IMR-90 (cell line): ENCODE results near the gene CDH13. TPM values are rescaled to one million over a fixed set of nuclear protein-coding genes. Genes with fewer than 3 reads are reported as not detected.

ENCODE experiments used
- ATAC-seq: fragments of 200-7000 bp; cut with Tn5 transposase; 2 replicates; pipeline ENCODE4 v1.9.1; 2020; ENCODE audit warnings: low read depth, mild to moderate bottlenecking, moderate library complexity
- BruUV-seq: library from RNA; stranded (reverse); fragments of 400-500 nt; replicated peaks from 2 replicates; lab custom pipeline; 2021; lab: Mats Ljungman, UMichigan
- CTCF ChIA-PET: fragments of 300-600 bp; formaldehyde crosslinking; extraction: SDS; loops from one replicate; lab custom pipeline; 2021; ENCODE audit warnings: antibody characterized with exemption; lab: Yijun Ruan, JAX
- POLR2A ChIA-PET: fragments of 300-600 bp; sonication (Branson Sonifier 250); formaldehyde crosslinking; loops from one replicate; lab custom pipeline; 2022; ENCODE audit warnings: antibody characterized with exemption; ENCODE audit not compliant: unreplicated experiment; lab: Charles Lee
- DNase-seq: peaks from one replicate; pipeline ENCODE4 v3.0.0; 2013
- H2AFZ ChIP-seq: replicated peaks from 2 replicates; pipeline ENCODE3; 2013; ENCODE audit warnings: low read length, mild to moderate bottlenecking; ENCODE audit not compliant: poor library complexity
- H2AK5ac ChIP-seq: 2 replicates; pipeline ENCODE4 v1.6.1; 2013; ENCODE audit warnings: low read depth, low read length, inconsistent platforms
- H2AK9ac ChIP-seq: replicated peaks from 2 replicates; pipeline ENCODE3; 2013; ENCODE audit warnings: mild to moderate bottlenecking, low read depth, low read length, moderate library complexity; ENCODE audit not compliant: poor library complexity
- H2BK120ac ChIP-seq: 2 replicates; pipeline ENCODE4 v1.6.1; 2013; ENCODE audit warnings: low read depth, low read length, inconsistent platforms
- H2BK15ac ChIP-seq: 3 replicates; pipeline ENCODE4 v1.6.1; 2013; ENCODE audit warnings: low read depth, low read length, inconsistent platforms
- H2BK20ac ChIP-seq: 2 replicates; pipeline ENCODE4 v1.6.1; 2013; ENCODE audit warnings: low read depth, mild to moderate bottlenecking, inconsistent platforms, low read length, moderate library complexity
- H2BK5ac ChIP-seq: 2 replicates; pipeline ENCODE4 v1.6.1; 2013; ENCODE audit warnings: mild to moderate bottlenecking, low read depth, low read length, inconsistent platforms; ENCODE audit not compliant: poor library complexity, severe bottlenecking
- H3K14ac ChIP-seq: replicated peaks from 2 replicates; pipeline ENCODE4 v1.6.1; 2013; ENCODE audit warnings: low read depth, low read length, inconsistent platforms
- H3K18ac ChIP-seq: 2 replicates; pipeline ENCODE4 v1.6.1; 2013; ENCODE audit warnings: low read depth, low read length, control low read depth
- H3K23ac ChIP-seq: 2 replicates; pipeline ENCODE4 v1.6.1; 2013; ENCODE audit warnings: low read depth, low read length, inconsistent platforms
- H3K27ac ChIP-seq: 2 replicates; pipeline ENCODE4 v1.5.1; 2013; ENCODE audit warnings: mild to moderate bottlenecking, control low read depth, low read length; ENCODE audit not compliant: insufficient read depth
- H3K27me3 ChIP-seq: 2 replicates; pipeline ENCODE4 v1.6.1; 2013; ENCODE audit warnings: low read length; ENCODE audit not compliant: control insufficient read depth, insufficient read depth
- H3K36me3 ChIP-seq: 2 replicates; pipeline ENCODE4 v1.6.1; 2013; ENCODE audit warnings: low read length, mixed read lengths; ENCODE audit not compliant: control insufficient read depth, insufficient read depth
- H3K4ac ChIP-seq: 2 replicates; pipeline ENCODE4 v1.6.1; 2013; ENCODE audit warnings: low read depth, low read length, inconsistent platforms
- H3K4me1 ChIP-seq: 2 replicates; pipeline ENCODE4 v1.6.1; 2013; ENCODE audit warnings: low read length, mixed read lengths; ENCODE audit not compliant: control insufficient read depth, insufficient read depth
- H3K4me2 ChIP-seq: 2 replicates; pipeline ENCODE4 v1.6.1; 2013; ENCODE audit warnings: low read depth, mild to moderate bottlenecking, control low read depth, low read length, moderate library complexity
- H3K4me3 ChIP-seq: 2 replicates; pipeline ENCODE4 v1.5.1; 2013; ENCODE audit warnings: low read depth, mild to moderate bottlenecking, control low read depth, low read length, moderate library complexity; ENCODE audit not compliant: insufficient read depth
- H3K56ac ChIP-seq: 2 replicates; pipeline ENCODE4 v1.6.1; 2013; ENCODE audit warnings: low read length, inconsistent platforms; ENCODE audit not compliant: insufficient read depth; ENCODE audit errors: extremely low read depth
- H3K79me1 ChIP-seq, 2 experiments: 2 replicates each; pipeline ENCODE4 v1.6.1; 2013; ENCODE audit warnings: low read length in 2 of 2, inconsistent platforms in 1 of 2, low read depth in 1 of 2
- H3K9ac ChIP-seq: 2 replicates; pipeline ENCODE4 v1.6.1; 2013; ENCODE audit warnings: low read depth, low read length, control low read depth
- H3K9me1 ChIP-seq: 2 replicates; pipeline ENCODE4 v1.6.1; 2013; ENCODE audit warnings: low read length, inconsistent platforms; ENCODE audit not compliant: insufficient read depth
- H3K9me3 ChIP-seq: 2 replicates; pipeline ENCODE4 v1.6.1; 2013; ENCODE audit warnings: low read length; ENCODE audit not compliant: control insufficient read depth, insufficient read depth
- H4K20me1 ChIP-seq: 2 replicates; pipeline ENCODE4 v1.6.1; 2013; ENCODE audit warnings: low read length, inconsistent platforms; ENCODE audit not compliant: insufficient read depth
- H4K5ac ChIP-seq: 2 replicates; pipeline ENCODE4 v1.6.1; 2013; ENCODE audit warnings: mild to moderate bottlenecking, low read depth, low read length, control low read depth
- H4K8ac ChIP-seq, 2 experiments: 2 replicates each; pipeline ENCODE4 v1.6.1; 2013; ENCODE audit warnings: low read depth in 2 of 2, low read length in 2 of 2, control low read depth in 1 of 2, inconsistent platforms in 1 of 2
- H4K91ac ChIP-seq: 2 replicates; pipeline ENCODE4 v1.6.1; 2013; ENCODE audit warnings: low read depth, low read length, inconsistent platforms; ENCODE audit not compliant: insufficient read depth
- MAFK ChIP-seq: IDR thresholded peaks from 2 replicates; pipeline ENCODE4 v1.6.1; 2012; ENCODE audit warnings: low read depth, low read length, improper control_type of control experiment
- MXI1 ChIP-seq: IDR thresholded peaks from 2 replicates; pipeline ENCODE4 v1.6.1; 2012; ENCODE audit warnings: low read depth, mild to moderate bottlenecking, low read length, moderate library complexity, borderline replicate concordance
- RAD21 ChIP-seq: IDR thresholded peaks from 2 replicates; pipeline ENCODE4 v1.6.1; 2012; ENCODE audit warnings: low read length, improper control_type of control experiment
- WGBS, 2 experiments: methylation state at CpG; one replicate each; pipeline versions ENCODE4 v1.1.5 to v1.1.7; 2013; ENCODE audit warnings: missing lambda C conversion rate in 2 of 2; ENCODE audit not compliant: insufficient read length in 1 of 2; ENCODE audit errors: extremely low coverage in 2 of 2; 5-methylcytosine and 5-hydroxymethylcytosine counted together
- dilution Hi-C: fragments of 300-500 bp; cut with HindIII; formaldehyde crosslinking; loops from one replicate; pipeline ENCODE4 v1.14.3; 2018; ENCODE audit warnings: low sequenced_read_pairs; ENCODE audit not compliant: unreplicated experiment
- in situ Hi-C: fragments of 300-500 bp; cut with MboI; formaldehyde crosslinking; loops from 3 replicates; pipeline ENCODE4 v1.14.3; 2019; ENCODE audit warnings: low sequenced_read_pairs, inconsistent platforms, mixed read lengths
- intact Hi-C: fragments of 100-400 bp; cut with micrococcal nuclease; formaldehyde crosslinking; loops from 2 replicates; pipeline ENCODE4 v1.10.0; 2022
- polyA plus RNA-seq, 3 experiments: library from polyadenylated mRNA; depleted of rRNA; stranded (reverse); fragments of >200 nt; gene quantifications; 2 replicates each; pipeline ENCODE4 v1.2.3, GENCODE V29; 2012; ENCODE audit warnings: low replicate concordance in 1 of 3
- total RNA-seq: library from RNA; depleted of rRNA; stranded (reverse); fragments of >200 nt; gene quantifications from 2 replicates; pipeline ENCODE4 v1.2.3, GENCODE V29; 2012

The CDH13 gene
- total and polyA plus RNA-seq, 2 of the 4 experiments (the other 2 are of a cell fraction): 61.6 to 74.7 TPM

DNA sequence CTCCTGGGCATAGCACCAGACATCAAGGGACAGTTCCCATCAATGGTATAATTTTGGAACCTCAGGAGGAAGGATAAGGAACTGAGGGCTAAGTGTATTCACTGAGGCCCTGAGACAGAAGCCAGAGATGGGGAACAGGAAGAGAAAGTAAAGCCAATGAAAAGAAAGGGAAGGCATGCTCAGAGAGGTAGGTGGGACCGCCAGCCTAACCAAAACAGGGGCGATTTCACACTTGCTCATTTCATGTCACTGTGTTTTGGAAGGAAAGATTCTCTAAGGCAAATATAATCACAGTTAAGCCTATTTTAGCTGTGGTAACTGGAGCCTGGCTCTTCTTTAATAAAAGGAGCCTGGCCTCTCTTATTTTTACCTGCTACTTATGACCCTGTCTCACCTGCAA lies 411.1 kb downstream of the CDH13 start:
- Histone ChIP-seq H3K56ac (no peak overlapping the region), H2AFZ (no peak overlapping the region), H3K9me1 (peaks cover 8% of the 10 kb centered on the region), H3K9ac (no peak overlapping the region), H2BK15ac (no peak overlapping the region), H3K27ac (no peak overlapping the region), H4K91ac (no peak overlapping the region), H3K4me3 (no peak overlapping the region), H3K23ac (no peak overlapping the region), H3K27me3 (no peaks in the 10 kb centered on the region), H2BK120ac (no peak overlapping the region), H3K4ac (no peak overlapping the region), H3K4me1 (no peaks in the 10 kb centered on the region), H2BK5ac (no peak overlapping the region), H2AK5ac (no peak overlapping the region), H3K4me2 (no peak overlapping the region), H2BK20ac (no peak overlapping the region), H3K18ac (no peak overlapping the region), H3K14ac (no peak overlapping the region), H3K9me3 (no peaks in the 10 kb centered on the region), H4K8ac (no peak overlapping the region), H2AK9ac (no peak overlapping the region), H4K20me1 (no peaks in the 10 kb centered on the region), H3K36me3 (no peaks in the 10 kb centered on the region), H3K79me1 (peaks cover 0 to 20% of the 10 kb centered on the region in 2 experiments; a peak in 3 of 4 replicates), H4K5ac (no peak overlapping the region)
- WGBS, 2 experiments: no CpG with 5 or more reads among the region's 2 CpGs
- CTCF ChIA-PET: no interaction called here
- POLR2A ChIA-PET: no interaction called here
- intact Hi-C loops: no loop called here
- BruUV-seq: no TSS peak
- in situ Hi-C loops: no loop called here
- no peak for DNase-seq
- no peak for ATAC-seq
- TF ChIP-seq RAD21 (no peak), MXI1 (no peak), MAFK (no peak)
- dilution Hi-C loops: no loop called here
